DOHH2 (cell line): ENCODE data around the gene VSTM2B.

Experiments
- H3F3A ChIP-seq: fragments of 200-600 bp; sonication (generic), shearing (Covaris generic); 2 replicates; pipeline ENCODE4 v1.6.0; 2016; ENCODE audit warnings: antibody characterized with exemption, mild to moderate bottlenecking; ENCODE audit not compliant: control insufficient read depth, insufficient read depth
- H3K27ac ChIP-seq: fragments of 200-600 bp; sonication (generic); 2 replicates; pipeline ENCODE4 v1.5.1; 2014; ENCODE audit warnings: low read depth, mild to moderate bottlenecking, low read length, moderate library complexity
- H3K27me3 ChIP-seq: fragments of 200-600 bp; sonication (generic); 2 replicates; pipeline ENCODE4 v1.6.1; 2014; ENCODE audit warnings: mild to moderate bottlenecking, low read length, mixed read lengths; ENCODE audit not compliant: control insufficient read depth
- H3K36me3 ChIP-seq: fragments of 200-600 bp; sonication (generic); 2 replicates; pipeline ENCODE4 v1.6.1; 2014; ENCODE audit warnings: mild to moderate bottlenecking, low read length, moderate library complexity, mixed read lengths; ENCODE audit not compliant: control insufficient read depth
- H3K4me1 ChIP-seq: fragments of 200-600 bp; sonication (generic); 2 replicates; pipeline ENCODE4 v1.6.1; 2014; ENCODE audit warnings: mild to moderate bottlenecking, low read length, mixed read lengths; ENCODE audit not compliant: control insufficient read depth
- H3K4me2 ChIP-seq: fragments of 200-600 bp; sonication (generic); 2 replicates; pipeline ENCODE4 v1.6.0; 2014; ENCODE audit warnings: mild to moderate bottlenecking, low read length, moderate library complexity
- H3K4me3 ChIP-seq: fragments of 200-600 bp; sonication (generic); 2 replicates; pipeline ENCODE4 v1.5.1; 2014; ENCODE audit warnings: mild to moderate bottlenecking, low read length, mixed read lengths
- H3K79me2 ChIP-seq: fragments of 200-600 bp; sonication (generic); 2 replicates; pipeline ENCODE4 v1.6.1; 2014; ENCODE audit warnings: mild to moderate bottlenecking, low read length, mixed read lengths; ENCODE audit not compliant: control insufficient read depth
- H3K9me2 ChIP-seq: fragments of 200-600 bp; sonication (generic); replicated peaks from 2 replicates; pipeline ENCODE4 v1.6.1; 2014; ENCODE audit warnings: mild to moderate bottlenecking, low read length, mixed read lengths; ENCODE audit not compliant: control insufficient read depth
- H3K9me3 ChIP-seq: fragments of 200-600 bp; sonication (generic); 2 replicates; pipeline ENCODE4 v1.6.1; 2014; ENCODE audit warnings: antibody characterized with exemption, low read length, mixed read lengths; ENCODE audit not compliant: control insufficient read depth, insufficient read depth
- H4K20me1 ChIP-seq: fragments of 200-600 bp; sonication (generic); 2 replicates; pipeline ENCODE4 v1.6.0; 2014; ENCODE audit warnings: low read depth, mild to moderate bottlenecking, antibody characterized with exemption, low read length, moderate library complexity; ENCODE audit not compliant: control insufficient read depth, insufficient read depth
- EZH2phosphoT487 ChIP-seq: fragments of 200-600 bp; sonication (generic); IDR thresholded peaks from 2 replicates; pipeline ENCODE4 v1.6.1; 2017; ENCODE audit warnings: borderline replicate concordance, mild to moderate bottlenecking, antibody characterized with exemption, low read length, moderate library complexity, mixed read lengths
- TF ChIP-seq, protein P1 (sequence below): fragments of 200-600 bp; sonication (generic); IDR thresholded peaks from one replicate; pipeline ENCODE4 v1.5.1; 2014; ENCODE audit warnings: antibody characterized with exemption, mild to moderate bottlenecking, low read depth, low read length; ENCODE audit not compliant: poor library complexity, severe bottlenecking

VSTM2B gene

DNA sequence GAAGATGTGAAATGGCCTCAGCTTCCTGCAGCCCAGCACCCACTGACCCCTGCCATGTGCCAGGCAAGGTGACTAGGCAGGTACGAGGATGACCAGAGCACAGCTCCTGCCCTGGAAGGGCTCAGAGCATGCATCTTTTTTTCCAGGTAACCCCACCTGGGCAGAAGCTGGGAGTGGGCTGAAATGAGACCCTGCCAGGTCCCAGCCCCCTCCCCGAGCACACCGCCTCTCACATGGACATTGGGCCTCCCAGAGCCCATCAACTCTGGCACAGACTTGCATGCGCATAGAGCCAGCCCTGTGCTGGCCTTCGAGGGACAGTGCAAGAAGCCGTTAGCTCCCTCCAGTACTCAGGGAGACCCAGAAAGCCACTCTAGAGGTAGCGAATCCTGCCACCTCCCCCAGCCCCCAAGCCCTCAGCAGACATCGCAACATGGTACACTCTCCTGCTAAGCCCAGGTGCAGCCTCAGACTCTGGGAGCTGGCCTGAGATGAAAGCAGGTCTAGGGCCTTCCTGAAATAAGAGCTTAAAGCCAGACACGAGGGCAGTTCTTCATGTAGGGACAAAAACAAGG, 8.9 kb upstream of the VSTM2B start:
- Histone ChIP-seq H3K4me2 (no peak overlapping the region), H3K27ac (no peak overlapping the region), H4K20me1 (no peaks in the 10 kb centered on the region), H3K4me1 (no peaks in the 10 kb centered on the region), H3K9me2 (no peaks in the 10 kb centered on the region), H3K36me3 (no peaks in the 10 kb centered on the region), H3K27me3 (no peaks in the 10 kb centered on the region), H3K79me2 (no peaks in the 10 kb centered on the region), H3K4me3 (no peak overlapping the region), H3K9me3 (no peaks in the 10 kb centered on the region), H3F3A (no peaks in the 10 kb centered on the region)
- TF ChIP-seq, protein P1, sequence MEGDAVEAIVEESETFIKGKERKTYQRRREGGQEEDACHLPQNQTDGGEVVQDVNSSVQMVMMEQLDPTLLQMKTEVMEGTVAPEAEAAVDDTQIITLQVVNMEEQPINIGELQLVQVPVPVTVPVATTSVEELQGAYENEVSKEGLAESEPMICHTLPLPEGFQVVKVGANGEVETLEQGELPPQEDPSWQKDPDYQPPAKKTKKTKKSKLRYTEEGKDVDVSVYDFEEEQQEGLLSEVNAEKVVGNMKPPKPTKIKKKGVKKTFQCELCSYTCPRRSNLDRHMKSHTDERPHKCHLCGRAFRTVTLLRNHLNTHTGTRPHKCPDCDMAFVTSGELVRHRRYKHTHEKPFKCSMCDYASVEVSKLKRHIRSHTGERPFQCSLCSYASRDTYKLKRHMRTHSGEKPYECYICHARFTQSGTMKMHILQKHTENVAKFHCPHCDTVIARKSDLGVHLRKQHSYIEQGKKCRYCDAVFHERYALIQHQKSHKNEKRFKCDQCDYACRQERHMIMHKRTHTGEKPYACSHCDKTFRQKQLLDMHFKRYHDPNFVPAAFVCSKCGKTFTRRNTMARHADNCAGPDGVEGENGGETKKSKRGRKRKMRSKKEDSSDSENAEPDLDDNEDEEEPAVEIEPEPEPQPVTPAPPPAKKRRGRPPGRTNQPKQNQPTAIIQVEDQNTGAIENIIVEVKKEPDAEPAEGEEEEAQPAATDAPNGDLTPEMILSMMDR, result no peak
- no peak for TF ChIP-seq EZH2phosphoT487

DNA sequence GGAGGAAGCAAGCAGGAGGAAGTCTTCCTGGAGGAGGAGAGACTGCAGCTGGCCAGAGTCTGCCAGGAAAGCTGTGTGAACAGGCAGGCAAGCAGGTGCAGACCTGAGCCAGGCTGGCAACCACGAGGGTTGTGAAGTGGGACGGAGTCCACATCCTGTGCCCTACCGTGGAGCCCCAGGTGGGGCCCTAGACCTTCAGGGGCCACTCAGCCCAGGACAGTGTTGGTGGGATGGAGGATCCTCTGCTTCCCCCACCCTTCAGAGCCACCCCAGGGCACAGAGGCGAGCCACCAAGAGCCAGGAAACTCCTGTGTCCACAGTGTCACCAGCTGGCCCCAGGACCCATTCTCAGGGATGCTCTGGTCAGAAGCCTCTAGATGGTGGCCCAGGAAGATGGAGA, 8.4 kb upstream of the VSTM2B start:
- no peak overlapping the region for H3K27ac ChIP-seq
- no peaks in the 10 kb centered on the region for H4K20me1 ChIP-seq
- TF ChIP-seq, protein P1, result no peak
- no peak for TF ChIP-seq EZH2phosphoT487
- no peak overlapping the region for H3K4me2 ChIP-seq
- H3K79me2 ChIP-seq, result no peaks in the 10 kb centered on the region
- no peaks in the 10 kb centered on the region for H3F3A ChIP-seq
- H3K36me3 ChIP-seq, result no peaks in the 10 kb centered on the region
- no peaks in the 10 kb centered on the region for H3K9me2 ChIP-seq
- no peaks in the 10 kb centered on the region for H3K4me1 ChIP-seq
- H3K9me3 ChIP-seq, result no peaks in the 10 kb centered on the region
- no peaks in the 10 kb centered on the region for H3K27me3 ChIP-seq
- no peak overlapping the region for H3K4me3 ChIP-seq

DNA sequence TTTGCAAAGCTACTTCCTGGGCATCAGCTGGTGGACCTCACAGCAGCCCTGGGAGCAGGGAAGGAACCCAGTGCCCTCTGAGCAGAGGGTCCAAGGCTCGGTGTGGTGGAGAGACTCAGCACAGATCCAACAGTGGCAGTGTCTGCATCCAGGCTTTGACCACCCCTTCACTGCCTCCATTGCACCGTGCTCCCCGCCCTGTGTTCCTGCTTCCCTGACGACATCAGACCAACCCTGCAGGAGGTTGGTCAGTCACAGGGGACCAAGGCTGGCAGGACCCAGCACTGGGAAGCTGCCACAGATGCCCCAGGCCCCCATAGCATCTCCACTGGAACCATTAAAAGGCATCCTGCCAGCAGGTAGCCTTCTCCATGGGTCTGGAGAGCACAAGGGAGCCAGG, 7.8 kb upstream of the VSTM2B start:
- TF ChIP-seq, protein P1, result no peak
- no peak for TF ChIP-seq EZH2phosphoT487
- H3K79me2 ChIP-seq, result no peaks in the 10 kb centered on the region
- no peaks in the 10 kb centered on the region for H3K36me3 ChIP-seq
- H3K27ac ChIP-seq, result no peak overlapping the region
- H3K27me3 ChIP-seq, result no peaks in the 10 kb centered on the region
- no peaks in the 10 kb centered on the region for H3K9me2 ChIP-seq
- no peak overlapping the region for H3K4me2 ChIP-seq
- H4K20me1 ChIP-seq, result no peaks in the 10 kb centered on the region
- H3K9me3 ChIP-seq, result no peaks in the 10 kb centered on the region
- H3K4me3 ChIP-seq, result no peak overlapping the region
- no peaks in the 10 kb centered on the region for H3K4me1 ChIP-seq
- no peaks in the 10 kb centered on the region for H3F3A ChIP-seq
